GM12892 (cell line): ENCODE measurements around the gene PLSCR1.

Experiments used
- POLR2A ChIP-seq: IDR thresholded peaks from 2 replicates; pipeline ENCODE4 v1.6.1; 2011; ENCODE audit warnings: low read depth, low read length, control low read depth
- POLR2AphosphoS5 ChIP-seq: IDR thresholded peaks from 2 replicates; pipeline ENCODE4 v1.6.1; 2011; ENCODE audit warnings: low read depth, low read length, control low read depth
- TAF1 ChIP-seq: IDR thresholded peaks from 2 replicates; pipeline ENCODE4 v1.6.1; 2011; ENCODE audit warnings: low read depth, mild to moderate bottlenecking, control low read depth, low read length, borderline replicate concordance

- TF ChIP-seq POLR2A (no peak), POLR2AphosphoS5 (no peak), TAF1 (no peak)
Observed at GRCh38 chr3:146472611-146473010, 71.8 kb downstream of the PLSCR1 start.
